Left kidney (tissue), 2 donors: Measurements from ENCODE around the gene CTAGE9. TPM values are rescaled to one million over a fixed set of nuclear protein-coding genes. Genes with fewer than 3 reads are reported as not detected.

Source experiments
- DNase-seq: peaks from one replicate; pipeline ENCODE4 v3.0.0-alpha.2; 2013
- polyA plus RNA-seq: library from polyadenylated mRNA; unstranded; fragments of 120-200 nt; gene quantifications from one replicate; pipeline ENCODE4 v1.2.1, GENCODE V29; 2013; ENCODE audit not compliant: insufficient read length

CTAGE9 gene
- polyA plus RNA-seq, 1 donor = 0.55 TPM

DNA sequence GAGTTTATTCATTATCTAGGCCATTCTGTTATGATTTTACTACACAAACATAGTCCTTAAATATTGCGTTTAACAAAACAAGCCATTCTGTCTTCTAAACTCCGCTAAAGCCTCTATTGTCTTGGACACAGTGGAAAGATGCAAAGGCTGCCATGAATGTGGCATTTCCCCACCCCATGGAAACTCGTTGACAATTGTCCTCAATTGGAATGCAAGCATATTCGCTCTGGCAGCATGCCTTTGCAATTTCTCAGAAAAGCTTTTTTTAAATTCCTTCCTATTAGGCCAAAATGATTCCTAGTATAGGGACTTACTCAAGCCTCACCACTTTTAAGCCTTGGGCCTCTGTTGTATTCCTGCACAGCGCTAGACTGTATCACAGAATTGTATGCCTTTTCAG, 32.4 kb downstream of the CTAGE9 start:
- DNase-seq = no peak

DNA sequence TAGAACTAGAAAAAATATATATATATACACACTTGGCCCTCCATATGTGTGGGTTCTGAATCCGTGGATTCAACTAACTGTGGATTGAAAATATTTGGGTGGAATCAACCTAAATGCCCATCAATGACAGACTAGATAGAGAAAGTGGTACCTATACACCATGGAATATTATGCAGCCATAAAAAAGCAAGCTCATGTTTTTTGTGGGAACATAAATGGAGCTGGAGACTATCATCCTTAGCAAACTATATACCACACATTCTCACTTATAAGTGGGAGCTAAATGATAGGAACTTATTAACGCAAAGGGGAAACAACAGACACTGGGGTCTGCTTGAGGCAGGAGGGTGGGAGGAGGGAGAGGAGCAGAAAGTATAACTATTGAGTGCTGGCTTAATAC, 37.6 kb downstream of the CTAGE9 start:
- no peak for DNase-seq

DNA sequence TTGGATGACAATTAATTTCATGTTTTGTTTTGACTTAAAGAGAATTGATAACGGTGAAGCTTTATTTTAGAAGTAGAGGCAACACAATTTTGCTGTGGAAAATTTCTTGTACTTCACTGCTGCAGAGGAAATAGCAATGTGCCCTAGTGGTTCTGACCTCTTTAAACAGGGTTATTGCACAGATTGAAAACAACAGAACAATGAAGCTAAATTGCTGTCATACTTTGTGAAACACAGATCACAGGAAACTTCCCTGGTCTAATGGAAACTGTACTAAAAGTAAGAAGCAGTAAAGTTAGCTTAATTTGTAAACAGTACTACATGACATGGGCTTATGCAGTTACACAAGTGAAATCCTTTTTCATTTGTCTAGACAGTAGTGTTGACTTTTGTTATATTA, 40.9 kb downstream of the CTAGE9 start:
- no peak for DNase-seq

DNA sequence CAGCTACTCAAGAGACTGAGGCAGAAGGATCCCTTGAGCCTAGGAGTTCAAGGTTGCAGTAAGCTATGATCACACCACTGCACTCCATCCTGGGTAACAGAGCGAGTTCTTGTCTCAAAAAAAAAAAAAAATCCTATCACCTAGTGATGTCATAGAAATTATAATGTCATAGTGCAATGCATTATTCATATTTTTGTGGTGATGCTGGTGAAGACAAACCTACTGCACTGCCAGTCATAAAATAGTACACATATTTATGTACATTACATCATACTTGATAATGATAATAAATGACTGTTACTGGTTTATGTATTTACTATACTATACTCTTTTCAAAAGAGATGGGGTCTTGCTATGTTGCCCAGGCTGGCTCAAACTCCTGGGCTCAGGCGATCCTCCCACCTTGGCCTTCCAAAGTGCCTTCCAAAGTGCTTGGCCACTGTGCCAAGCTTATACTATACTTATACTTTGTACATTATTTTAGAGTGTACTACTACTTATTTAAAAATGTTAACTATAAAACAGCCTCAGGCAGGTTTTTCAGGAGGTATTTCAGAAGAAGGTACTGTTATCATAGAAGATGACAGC, 47.1 kb downstream of the CTAGE9 start:
- no peak for DNase-seq

DNA sequence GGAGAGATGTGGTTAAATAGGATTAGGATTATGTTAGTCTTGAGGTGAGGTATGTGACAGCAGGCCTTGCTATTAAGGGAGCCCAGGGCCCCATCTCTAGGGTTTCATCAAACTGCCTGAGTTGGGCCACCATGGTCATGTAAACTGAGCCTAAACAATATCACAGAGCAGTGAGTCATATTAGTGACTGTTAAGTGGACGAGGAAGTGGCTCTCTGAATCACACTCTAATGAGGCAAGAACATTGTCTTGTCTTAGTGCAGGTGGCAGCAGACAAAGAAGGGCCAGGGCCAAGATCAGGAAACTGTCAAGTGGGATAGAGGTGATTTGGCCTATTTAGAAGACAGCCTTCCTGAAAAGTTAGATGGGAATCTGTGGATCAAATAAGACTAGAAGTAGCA, 50.6 kb downstream of the CTAGE9 start:
- DNase-seq = no peak

Other genes starting within 250 kb of the CTAGE9 start
- gene ARG1, start 137.8 kb downstream of the CTAGE9 start, polyA plus RNA-seq = 0.95 TPM
- 66.1 TPM for gene MED23, start 82.8 kb downstream of the CTAGE9 start, polyA plus RNA-seq
- gene ENPP3, start 73.7 kb downstream of the CTAGE9 start, polyA plus RNA-seq = 13.0 TPM
- 0.32 TPM for gene OR2A4, start 9.6 kb downstream of the CTAGE9 start, polyA plus RNA-seq
- 25.9 TPM for gene ENPP1, start 97.0 kb upstream of the CTAGE9 start, polyA plus RNA-seq
- gene CCN2, start 240.4 kb upstream of the CTAGE9 start, polyA plus RNA-seq = 243 TPM